ENCODE results near the gene SFXN3. TPM values are rescaled to one million over a fixed set of nuclear protein-coding genes. Genes with fewer than 3 reads are reported as not detected.

SFXN3 gene
- total and polyA plus RNA-seq, 8 donors, result 20.8 to 79.0 (median 24.1) TPM

DNA sequence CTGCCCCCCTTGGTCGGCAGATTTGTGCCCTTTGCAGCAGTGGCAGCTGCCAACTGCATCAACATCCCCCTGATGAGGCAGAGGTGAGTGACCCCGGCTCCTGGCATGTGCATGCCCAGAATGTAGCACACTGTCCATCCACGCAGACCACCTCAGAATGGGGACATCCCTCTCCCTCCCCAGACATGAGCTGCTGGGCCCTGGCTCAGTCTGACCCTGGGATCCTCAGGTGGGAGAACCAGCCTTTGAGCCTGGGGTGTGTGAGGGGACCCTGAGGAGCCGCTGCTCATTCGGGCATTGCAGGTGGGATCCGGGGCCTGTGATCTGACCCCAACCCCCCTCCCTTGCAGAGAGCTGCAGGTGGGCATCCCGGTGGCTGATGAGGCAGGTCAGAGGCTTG, 5.7 kb downstream of the SFXN3 start:
- intact Hi-C loops (cut with DNase I), result no loop called here
- TF ChIP-seq CTCF (IDR thresholded peaks at IDR 0.05), result no peak

GRCh38 chr10:101038484-101038883, 7.5 kb downstream of the SFXN3 start:
- Histone ChIP-seq H3K36me3 (peaks cover 0 to 59% of the 10 kb centered on the region in 2 donors), H3K4me1 (peaks cover 0 to 30% of the 10 kb centered on the region in 2 donors), H3K27ac (no peak overlapping the region), H3K27me3 (no peaks in the 10 kb centered on the region), H3K4me3 (no peak overlapping the region), H3K9me3 (no peaks in the 10 kb centered on the region)
- no peak for DNase-seq
- no peak for ATAC-seq
- no peak for TF ChIP-seq CTCF (IDR thresholded peaks at IDR 0.05)
- intact Hi-C loops (cut with DNase I), result no loop called here

More for the DNA sequence above, 5.7 kb downstream of the SFXN3 start:
- Histone ChIP-seq H3K4me1 (peaks cover 6 to 28% of the 10 kb centered on the region in 2 donors), H3K4me3 (no peak overlapping the region), H3K27me3 (no peaks in the 10 kb centered on the region), H3K27ac (no peak overlapping the region), H3K9me3 (no peaks in the 10 kb centered on the region), H3K36me3 (peaks cover 0 to 59% of the 10 kb centered on the region in 2 donors)
- DNase-seq, result no peak
- ATAC-seq, result no peak

DNA sequence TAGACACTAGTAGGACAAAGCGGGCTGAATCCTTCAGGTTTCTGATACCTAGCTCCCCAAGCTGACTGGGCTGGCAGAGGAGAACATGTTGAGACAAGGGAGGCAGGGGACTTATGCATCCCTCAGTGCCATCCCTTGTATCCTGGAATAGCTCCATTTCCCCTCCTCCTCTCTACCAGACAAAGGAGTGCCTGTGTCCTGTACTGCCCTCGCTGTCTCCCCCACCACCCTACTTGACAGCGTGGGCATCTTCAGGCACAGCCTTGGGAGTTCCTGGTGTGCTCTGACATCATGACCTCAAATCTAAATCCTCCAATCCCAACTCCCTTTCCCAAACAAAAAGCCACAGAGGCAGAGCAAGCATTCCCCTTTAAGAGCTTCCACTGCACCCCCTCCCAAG, 9.0 kb downstream of the SFXN3 start:
- no peak overlapping the region for H3K4me3 ChIP-seq
- no peaks in the 10 kb centered on the region for H3K9me3 ChIP-seq
- no peak overlapping the region for H3K27ac ChIP-seq
- no peaks in the 10 kb centered on the region for H3K27me3 ChIP-seq
- peaks cover 0 to 52% of the 10 kb centered on the region in 2 donors for H3K36me3 ChIP-seq
- H3K4me1 ChIP-seq, result peaks cover 0 to 26% of the 10 kb centered on the region in 2 donors
- no peak for TF ChIP-seq CTCF (IDR thresholded peaks at IDR 0.05)
- intact Hi-C loops (cut with DNase I), result no loop called here
- ATAC-seq (no peak), DNase-seq (no peak)

DNA sequence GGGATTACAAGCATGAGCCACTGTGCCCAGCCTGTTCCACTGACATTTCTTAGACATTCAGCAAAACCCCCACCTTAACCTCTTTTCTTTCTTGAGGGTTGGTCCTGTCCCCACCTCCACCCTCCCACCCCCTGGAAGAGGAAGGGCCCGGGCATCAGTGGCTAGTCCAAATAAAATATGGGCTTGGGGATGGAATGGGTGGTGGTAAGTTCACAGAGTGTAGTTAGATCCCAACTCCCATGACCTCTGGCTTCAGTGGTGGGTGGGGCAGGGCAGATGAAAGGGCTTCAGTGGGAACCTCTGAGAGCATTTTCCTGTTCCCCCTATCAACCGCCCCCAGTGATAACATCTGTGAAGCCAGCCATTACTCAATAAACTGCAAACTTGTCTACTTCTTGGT, 9.8 kb downstream of the SFXN3 start:
- TF ChIP-seq CTCF (IDR thresholded peaks at IDR 0.05), result no peak
- no peaks in the 10 kb centered on the region for H3K9me3 ChIP-seq
- ATAC-seq (no peak), DNase-seq (no peak)
- intact Hi-C loops (cut with DNase I), result no loop called here
- peaks cover 0 to 8% of the 10 kb centered on the region in 2 donors for H3K27me3 ChIP-seq
- H3K4me3 ChIP-seq, result no peak overlapping the region
- no peak overlapping the region for H3K27ac ChIP-seq
- H3K36me3 ChIP-seq, result peaks cover 0 to 44% of the 10 kb centered on the region in 2 donors
- H3K4me1 ChIP-seq, result peaks cover 0 to 26% of the 10 kb centered on the region in 2 donors

DNA sequence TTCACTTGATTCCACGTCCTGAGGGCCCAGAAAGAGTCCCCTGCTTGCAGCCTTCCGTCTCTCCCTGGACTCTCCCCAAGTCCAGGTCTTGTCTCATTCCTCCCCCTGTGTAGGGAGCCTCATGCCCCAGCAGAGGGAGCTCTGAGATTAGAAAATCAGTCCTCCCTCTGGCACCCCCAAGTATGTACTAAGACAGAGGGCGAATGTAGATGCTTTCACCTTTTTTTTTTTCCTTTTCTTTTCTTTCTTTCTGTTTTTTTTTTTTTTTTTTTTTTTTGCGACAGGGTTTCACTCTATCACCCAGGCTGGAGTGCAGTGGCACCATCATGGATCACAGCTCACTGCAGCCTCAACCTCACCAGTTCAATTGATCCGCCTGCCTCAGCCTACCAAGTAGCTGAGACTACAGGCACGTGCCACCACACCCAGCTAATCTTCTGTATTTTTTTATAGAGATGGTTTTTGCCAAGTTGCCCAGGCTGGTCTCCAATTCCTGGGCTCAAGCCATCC, 10.3 kb downstream of the SFXN3 start:
- H3K9me3 ChIP-seq, result no peaks in the 10 kb centered on the region
- peaks cover 0 to 12% of the 10 kb centered on the region in 2 donors for H3K27me3 ChIP-seq
- peaks cover 0 to 26% of the 10 kb centered on the region in 2 donors for H3K4me1 ChIP-seq
- no peak overlapping the region for H3K4me3 ChIP-seq
- DNase-seq (peak in 3 of 4 donors; percentile 73 to 91 (median 79)), ATAC-seq (peak; percentile 72)
- no peak overlapping the region for H3K27ac ChIP-seq
- intact Hi-C loops (cut with DNase I), result no loop called here
- peak; percentile 82 to 89 for TF ChIP-seq CTCF (IDR thresholded peaks at IDR 0.05)
- peaks cover 0 to 39% of the 10 kb centered on the region in 2 donors for H3K36me3 ChIP-seq

Data from left lung (tissue), 10 donors.